ENCODE measurements around the gene ANAPC15. TPM values are rescaled to one million over a fixed set of nuclear protein-coding genes. Genes with fewer than 3 reads are reported as not detected.
A peak's percentile ranks its signal among the peaks of the same experiment; 100 is the strongest.

The ANAPC15 gene
- total and polyA plus RNA-seq, 2 of the 13 experiments (the other 11 are each of a cell fraction or from before 2014, with no cell fraction given) = 18.8 to 25.7 TPM

GRCh38 chr11:72102946-72103753 lies 9.3 kb downstream of the ANAPC15 start, which contains the start of gene LAMTOR1 (continued):
- TF ChIP-seq PRDM10 (CRISPR knock-in tag; IDR thresholded peaks at IDR 0.05; ENCODE audit: low read depth) (0 out of 2 replicates have a peak, but pooled peaks have one; percentile 18), THRA (CRISPR knock-in tag; IDR thresholded peaks at IDR 0.05; ENCODE audit: borderline replicate concordance) (no peak), ZNF513 (CRISPR knock-in tag; conservative IDR thresholded peaks at IDR 0.05) (no peak), ZNF446 (CRISPR knock-in tag; IDR thresholded peaks at IDR 0.05) (no peak; the same call in 1 of the 2 replicates), MATR3 (CRISPR knock-in tag; IDR thresholded peaks at IDR 0.05) (no peak), MBD4 (IDR thresholded peaks at IDR 0.05; ENCODE audit: borderline replicate concordance, low read length) (no peak), GATAD1 (CRISPR knock-in tag; IDR thresholded peaks at IDR 0.05) (peak; percentile 91), ZNF703 (CRISPR knock-in tag; IDR thresholded peaks at IDR 0.05; ENCODE audit: borderline replicate concordance) (no peak), ERF (CRISPR knock-in tag; IDR thresholded peaks at IDR 0.05) (no peak), MED13 (CRISPR knock-in tag; IDR thresholded peaks at IDR 0.05) (no peak), ZNF629 (CRISPR knock-in tag; conservative IDR thresholded peaks at IDR 0.05) (no peak; the same call in 1 of the 2 replicates), ZBTB42 (CRISPR knock-in tag; IDR thresholded peaks at IDR 0.05) (no peak), JUN (CRISPR knock-in tag; IDR thresholded peaks at IDR 0.05) (no peak), MEF2D (CRISPR knock-in tag; IDR thresholded peaks at IDR 0.05) (peak; percentile 68), ZNF687 (CRISPR knock-in tag; IDR thresholded peaks at IDR 0.05) (peak; percentile 91), SMARCE1 (IDR thresholded peaks at IDR 0.05; ENCODE audit: borderline replicate concordance) (no peak), ZNF576 (CRISPR knock-in tag; IDR thresholded peaks at IDR 0.05) (no peak), ZNF879 (CRISPR knock-in tag; IDR thresholded peaks at IDR 0.05) (no peak), ZMAT3 (CRISPR knock-in tag; conservative IDR thresholded peaks at IDR 0.05) (no peak)
